Kidney (tissue), 14 donors: Measurements from ENCODE around the gene AUTS2. TPM values are rescaled to one million over a fixed set of nuclear protein-coding genes. Genes with fewer than 3 reads are reported as not detected.

ENCODE experiments used
- DNase-seq, 5 donors: peaks; one replicate each; pipeline ENCODE4 v3.0.0-alpha.2; 2013 to 2020
- FAIRE-seq: peaks from 2 replicates; lab custom pipeline; 2012; peaks lifted over from hg19 to GRCh38; lab: Jason Lieb, UNC
- H3K27ac ChIP-seq, 2 donors: one replicate each; pipeline ENCODE4 v1.7.0; 2013; ENCODE audit warnings: low read depth in 2 of 2, low read length in 2 of 2, inconsistent platforms in 1 of 2
- H3K27me3 ChIP-seq: one replicate; pipeline ENCODE4 v1.7.1; 2013; ENCODE audit warnings: low read length, inconsistent platforms; ENCODE audit not compliant: control insufficient read depth, insufficient read depth
- H3K36me3 ChIP-seq, 3 donors: one replicate each; pipeline versions ENCODE4 v1.7.0 to v1.7.1; 2013; ENCODE audit warnings: low read length in 3 of 3, control low read depth in 1 of 3, inconsistent platforms in 1 of 3; ENCODE audit not compliant: insufficient read depth in 3 of 3, control insufficient read depth in 2 of 3
- H3K4me1 ChIP-seq, 3 donors: one replicate each; pipeline versions ENCODE4 v1.7.0 to v1.7.1; 2013; ENCODE audit warnings: low read length in 3 of 3, inconsistent platforms in 1 of 3, low read depth in 1 of 3; ENCODE audit not compliant: control insufficient read depth in 2 of 3, insufficient read depth in 2 of 3
- H3K4me3 ChIP-seq, 3 donors: one replicate each; pipeline versions ENCODE4 v1.7.0 to v1.8.1; 2013; ENCODE audit warnings: low read length in 3 of 3, control low read depth in 1 of 3, inconsistent platforms in 1 of 3
- H3K9ac ChIP-seq, 3 donors: one replicate each; pipeline versions ENCODE4 v1.7.0 to v1.7.1; 2013; ENCODE audit warnings: low read length in 3 of 3, control low read depth in 1 of 3, inconsistent platforms in 1 of 3
- H3K9me3 ChIP-seq, 3 donors: one replicate each; pipeline versions ENCODE4 v1.7.0 to v1.7.1; 2013; ENCODE audit warnings: low read length in 3 of 3, control low read depth in 1 of 3, inconsistent platforms in 1 of 3; ENCODE audit not compliant: control insufficient read depth in 2 of 3, insufficient read depth in 1 of 3
- intact Hi-C: fragments of 100-400 bp; cut with DNase I; formaldehyde crosslinking; loops from one replicate; pipeline ENCODE4 v1.11.1; 2022
- polyA plus RNA-seq: library from polyadenylated mRNA; stranded (reverse); fragments of 350-450 nt; fragmentation: Illumina TruSeq; extraction: RNeasy Lipid Tissue Mini Kit (QIAGEN cat#74804); gene quantifications from one replicate; pipeline ENCODE4 v1.2.3, GENCODE V29; 2014; ENCODE audit warnings: low read depth, low replicate concordance; ENCODE audit not compliant: insufficient read depth
- total RNA-seq: library from RNA; stranded (reverse); fragmentation: NEBNext Ultra II Directional; extraction: Animal tissue kit (Norgen Biotek cat#: 25700); gene quantifications from one replicate; pipeline ENCODE4 v1.2.1, GENCODE V29; 2021
- TF ChIP-seq, protein P1 (sequence below): IDR thresholded peaks from 3 replicates; pipeline ENCODE4 v1.5.1; 2012; ENCODE audit warnings: mild to moderate bottlenecking, moderate library complexity, borderline replicate concordance; ENCODE audit not compliant: insufficient read depth; ENCODE audit errors: extremely low read depth
- donor health status: control.
- donor health status: control.
- donor health status: control.
- donor health status: control.
- donor health status: control.
- donor health status: DM: yes; HTN: yes; CAD: no.
- donor health status: Normal renal cell carcinoma (clear cell type).

Gene AUTS2
- total and polyA plus RNA-seq, 2 donors from 2014 or later = 5.2 to 33.8 TPM

- intact Hi-C loops = no loop called here
- FAIRE-seq = no peak
- Histone ChIP-seq H3K4me1 (peaks cover 0 to 4% (median under 1%) of the 10 kb centered on the region in 3 donors), H3K27ac (no peak overlapping the region), H3K9ac (no peak overlapping the region), H3K27me3 (no peaks in the 10 kb centered on the region), H3K4me3 (no peak overlapping the region), H3K36me3 (no peaks in the 10 kb centered on the region), H3K9me3 (no peaks in the 10 kb centered on the region)
- TF ChIP-seq, protein P1, sequence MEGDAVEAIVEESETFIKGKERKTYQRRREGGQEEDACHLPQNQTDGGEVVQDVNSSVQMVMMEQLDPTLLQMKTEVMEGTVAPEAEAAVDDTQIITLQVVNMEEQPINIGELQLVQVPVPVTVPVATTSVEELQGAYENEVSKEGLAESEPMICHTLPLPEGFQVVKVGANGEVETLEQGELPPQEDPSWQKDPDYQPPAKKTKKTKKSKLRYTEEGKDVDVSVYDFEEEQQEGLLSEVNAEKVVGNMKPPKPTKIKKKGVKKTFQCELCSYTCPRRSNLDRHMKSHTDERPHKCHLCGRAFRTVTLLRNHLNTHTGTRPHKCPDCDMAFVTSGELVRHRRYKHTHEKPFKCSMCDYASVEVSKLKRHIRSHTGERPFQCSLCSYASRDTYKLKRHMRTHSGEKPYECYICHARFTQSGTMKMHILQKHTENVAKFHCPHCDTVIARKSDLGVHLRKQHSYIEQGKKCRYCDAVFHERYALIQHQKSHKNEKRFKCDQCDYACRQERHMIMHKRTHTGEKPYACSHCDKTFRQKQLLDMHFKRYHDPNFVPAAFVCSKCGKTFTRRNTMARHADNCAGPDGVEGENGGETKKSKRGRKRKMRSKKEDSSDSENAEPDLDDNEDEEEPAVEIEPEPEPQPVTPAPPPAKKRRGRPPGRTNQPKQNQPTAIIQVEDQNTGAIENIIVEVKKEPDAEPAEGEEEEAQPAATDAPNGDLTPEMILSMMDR = no peak
- DNase-seq = peak in 4 of 5 donors; percentile 32 to 73 (median 67)
Measured at GRCh38 chr7:70092314-70093204, 494.3 kb downstream of the AUTS2 start.

DNA sequence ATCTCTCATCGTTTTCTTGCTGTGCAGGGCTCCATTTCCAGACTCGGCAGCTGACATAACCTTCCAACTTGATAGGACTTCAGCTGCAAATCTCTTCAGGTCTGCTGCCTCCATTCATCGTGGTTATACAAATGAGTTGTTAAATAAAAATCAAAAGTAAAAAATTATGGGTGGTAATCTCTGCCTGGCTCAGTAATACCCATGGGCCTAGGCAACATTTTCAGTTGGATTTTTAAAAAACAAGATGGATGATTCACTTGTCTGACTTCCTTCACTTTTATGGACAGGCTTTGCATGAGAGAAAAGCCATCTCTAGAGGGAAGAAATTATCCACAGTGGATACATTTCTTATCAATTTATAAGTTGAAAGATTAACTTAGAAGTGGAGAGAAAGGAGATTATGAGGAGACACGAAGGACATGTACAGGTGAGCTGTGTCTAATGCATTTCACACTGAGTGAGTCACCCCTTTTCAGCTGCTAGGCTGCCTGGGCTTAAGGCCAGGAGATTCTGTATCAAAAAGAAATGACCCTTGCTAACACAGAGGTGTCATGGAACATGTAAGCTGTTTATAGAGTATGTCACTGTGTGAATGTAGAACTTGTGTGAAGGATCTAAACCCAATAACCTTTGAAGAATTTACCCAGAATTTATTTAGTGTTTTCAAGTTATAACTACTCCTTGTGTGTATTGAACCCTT lies 495.1 kb downstream of the AUTS2 start:
- FAIRE-seq (no peak), DNase-seq (no peak)
- Histone ChIP-seq H3K9me3 (no peaks in the 10 kb centered on the region), H3K9ac (no peak overlapping the region), H3K36me3 (no peaks in the 10 kb centered on the region), H3K27me3 (no peaks in the 10 kb centered on the region), H3K4me3 (no peak overlapping the region), H3K4me1 (peaks cover 0 to 4% (median 2%) of the 10 kb centered on the region in 3 donors), H3K27ac (no peak overlapping the region)
- intact Hi-C loops = no loop called here
- TF ChIP-seq, protein P1 = no peak

DNA sequence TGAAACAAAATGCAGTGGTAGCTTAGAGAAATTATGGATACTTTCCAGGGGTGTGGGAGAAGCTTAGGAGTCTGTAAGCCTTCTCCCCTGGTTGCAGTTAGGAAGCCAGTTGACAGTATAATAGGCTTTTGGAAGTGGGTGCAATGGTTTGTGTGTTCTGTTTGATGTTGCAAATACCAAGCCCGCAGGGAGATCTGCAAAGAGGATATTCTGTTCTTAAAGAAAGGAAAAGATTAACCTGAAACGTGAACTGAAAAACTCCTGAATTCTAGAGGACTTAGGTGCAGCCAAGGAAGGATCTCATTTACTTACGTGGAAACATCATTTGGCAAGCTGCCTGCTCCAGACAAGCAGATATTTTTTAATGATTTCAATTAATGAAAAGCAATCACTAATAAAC lies 496.6 kb downstream of the AUTS2 start:
- H3K36me3 ChIP-seq = no peaks in the 10 kb centered on the region
- no peaks in the 10 kb centered on the region for H3K27me3 ChIP-seq
- no peak overlapping the region for H3K4me3 ChIP-seq
- TF ChIP-seq, protein P1 = no peak
- DNase-seq (no peak), FAIRE-seq (no peak)
- peaks cover 0 to 4% (median 2%) of the 10 kb centered on the region in 3 donors for H3K4me1 ChIP-seq
- H3K9me3 ChIP-seq = no peaks in the 10 kb centered on the region
- intact Hi-C loops = no loop called here
- no peak overlapping the region for H3K27ac ChIP-seq
- H3K9ac ChIP-seq = no peak overlapping the region
